ENCODE results near the gene SLC25A10.

GRCh38 chr17:81719410-81720266 is 7.6 kb downstream of the SLC25A10 start:
- TF ChIP-seq CTCF (IDR thresholded peaks at IDR 0.05 in 4 of 5, conservative IDR thresholded peaks at IDR 0.05 in 1 of 5), result no peak
- no peak for TF ChIP-seq POLR2A (IDR thresholded peaks at IDR 0.05)
